HG02973 (cell line): ENCODE data around the gene ZFP36.

ENCODE experiments used
- ATAC-seq: cut with Tn5 transposase; IDR thresholded peaks from one replicate; pipeline ENCODE4 v1.9.1; 2021; ENCODE audit warnings: moderate library complexity; ENCODE audit not compliant: unreplicated experiment

ZFP36 gene

DNA sequence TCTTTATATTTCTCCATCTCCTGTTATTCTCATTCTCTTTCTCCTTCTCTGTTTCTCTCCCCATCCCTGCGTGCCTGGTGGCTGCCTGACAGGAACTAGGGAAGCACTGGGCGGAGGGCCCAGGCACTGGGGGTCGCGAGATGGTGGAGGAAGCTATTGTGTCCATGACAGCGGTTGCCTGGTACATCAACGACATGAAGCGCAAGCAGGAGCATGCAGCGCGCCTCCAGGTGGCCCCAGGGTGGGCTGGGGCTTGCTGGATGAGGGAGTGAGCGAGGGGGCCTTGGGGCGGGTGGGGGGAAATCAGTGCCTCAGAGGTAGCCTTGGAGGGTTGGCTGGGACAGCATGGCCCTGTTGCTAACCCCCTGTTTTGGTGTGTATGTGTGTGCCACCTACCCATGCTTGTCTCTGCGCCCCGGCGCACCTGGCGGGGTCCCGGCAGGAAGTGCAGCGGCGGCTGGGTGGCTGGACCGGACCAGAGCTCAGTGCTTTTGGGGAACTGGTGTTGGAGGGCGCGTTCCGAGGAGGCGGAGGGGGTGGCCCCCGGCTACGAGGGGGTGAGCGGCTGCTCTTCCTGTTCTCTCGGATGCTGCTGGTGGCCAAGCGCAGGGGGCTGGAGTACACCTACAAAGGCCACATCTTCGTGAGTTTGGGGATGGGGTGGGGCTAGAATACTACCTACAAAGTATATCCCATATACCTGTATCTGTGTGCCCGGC lies 11.0 kb downstream of the ZFP36 start:
- ATAC-seq = no peak

DNA sequence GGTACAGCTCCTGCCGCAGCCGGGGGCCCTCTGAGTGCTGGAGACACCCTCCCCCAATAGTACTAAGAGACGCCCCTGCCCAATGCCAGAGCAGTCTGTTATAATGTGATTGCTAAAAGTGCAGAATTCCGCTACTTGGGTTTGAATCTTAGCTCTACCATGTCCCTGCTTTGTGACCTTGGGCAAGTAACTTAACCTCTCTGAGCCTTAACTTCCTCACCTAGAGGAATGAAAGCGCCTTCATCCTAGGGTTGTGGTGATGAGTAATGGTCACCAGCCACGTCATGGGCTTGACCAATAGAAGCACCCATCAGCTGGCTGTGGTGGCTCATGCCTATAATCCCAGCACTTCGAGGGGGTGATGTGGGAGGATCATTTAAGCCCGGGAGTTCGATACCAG lies 12.4 kb downstream of the ZFP36 start:
- no peak for ATAC-seq

DNA sequence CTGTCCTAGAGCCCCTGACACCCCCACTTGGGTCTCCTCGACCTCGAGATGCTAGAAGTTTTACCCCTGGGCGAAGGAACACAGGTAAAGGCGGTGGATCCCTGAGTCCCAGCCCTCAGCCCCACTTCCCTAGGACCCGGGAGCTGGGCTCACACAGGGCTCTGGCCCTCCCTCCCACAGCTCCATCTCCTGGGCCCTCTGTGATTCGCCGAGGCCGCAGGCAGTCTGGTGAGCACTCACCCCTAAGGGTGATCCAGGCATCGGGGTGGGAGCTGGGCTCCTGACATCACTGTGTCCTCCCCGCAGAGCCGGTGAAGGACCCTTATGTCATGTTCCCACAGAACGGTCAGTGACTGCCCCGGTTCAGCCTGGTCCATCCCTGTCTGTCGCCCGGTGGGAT lies 14.1 kb downstream of the ZFP36 start:
- ATAC-seq = no peak

DNA sequence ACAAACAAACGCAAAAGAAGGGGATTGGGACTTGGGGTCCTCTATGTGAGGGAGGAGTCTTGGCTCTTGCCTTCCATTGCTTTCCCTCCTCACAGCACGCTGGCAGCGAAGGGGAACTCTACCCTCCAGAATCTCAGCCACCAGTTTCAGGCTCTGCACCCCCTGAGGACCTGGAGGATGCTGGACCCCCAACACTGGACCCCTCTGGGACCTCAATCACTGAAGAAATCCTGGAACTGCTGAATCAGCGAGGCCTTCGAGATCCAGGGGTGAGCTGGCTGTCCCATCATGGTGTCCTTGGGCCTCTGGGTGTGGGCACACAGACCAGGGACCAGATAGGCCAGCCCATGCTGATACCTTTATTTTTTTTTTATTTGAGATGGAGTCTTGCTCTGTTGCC lies 15.4 kb downstream of the ZFP36 start:
- no peak for ATAC-seq

DNA sequence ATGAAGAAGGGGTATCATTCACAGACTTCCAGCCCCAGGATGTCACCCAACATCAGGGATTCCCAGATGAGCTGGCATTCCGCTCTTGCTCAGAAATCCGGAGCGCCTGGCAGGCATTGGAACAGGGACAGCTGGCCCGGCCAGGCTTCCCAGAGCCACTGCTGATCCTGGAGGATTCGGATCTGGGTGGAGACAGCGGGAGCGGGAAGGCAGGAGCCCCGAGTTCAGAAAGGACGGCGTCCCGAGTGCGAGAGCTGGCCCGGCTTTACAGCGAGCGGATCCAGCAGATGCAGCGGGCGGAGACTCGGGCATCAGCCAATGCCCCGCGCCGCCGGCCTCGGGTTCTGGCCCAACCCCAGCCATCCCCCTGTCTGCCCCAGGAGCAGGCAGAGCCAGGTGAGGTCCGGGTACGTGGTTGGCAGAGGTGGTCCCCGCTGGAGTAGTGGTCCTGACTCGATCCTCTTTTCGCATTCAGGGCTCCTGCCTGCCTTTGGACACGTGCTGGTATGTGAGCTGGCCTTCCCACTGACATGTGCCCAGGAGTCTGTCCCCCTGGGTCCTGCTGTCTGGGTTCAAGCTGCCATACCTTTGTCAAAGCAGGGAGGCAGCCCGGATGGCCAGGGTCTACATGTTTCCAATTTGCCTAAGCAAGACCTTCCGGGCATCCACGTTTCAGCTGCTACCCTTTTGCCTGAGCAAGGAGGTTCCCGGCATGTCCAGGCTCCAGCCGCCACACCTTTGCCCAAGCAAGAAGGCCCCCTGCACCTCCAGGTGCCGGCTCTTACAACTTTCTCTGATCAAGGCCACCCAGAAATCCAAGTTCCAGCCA lies 16.8 kb downstream of the ZFP36 start:
- no peak for ATAC-seq

DNA sequence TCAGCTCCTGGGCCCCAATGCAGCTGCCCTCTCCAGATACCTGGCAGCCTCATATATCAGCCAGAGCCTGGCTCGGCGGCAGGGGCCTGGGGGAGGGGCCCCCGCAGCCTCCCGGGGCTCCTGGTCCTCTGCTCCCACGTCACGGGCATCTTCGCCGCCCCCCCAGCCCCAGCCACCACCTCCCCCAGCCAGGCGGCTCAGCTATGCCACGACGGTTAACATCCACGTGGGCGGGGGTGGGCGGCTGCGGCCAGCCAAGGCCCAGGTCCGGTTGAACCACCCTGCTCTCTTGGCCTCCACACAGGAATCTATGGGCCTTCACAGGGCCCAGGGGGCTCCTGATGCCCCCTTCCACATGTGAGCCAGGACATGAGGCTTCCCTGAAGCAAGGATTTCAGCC lies 18.3 kb downstream of the ZFP36 start:
- no peak for ATAC-seq

DNA sequence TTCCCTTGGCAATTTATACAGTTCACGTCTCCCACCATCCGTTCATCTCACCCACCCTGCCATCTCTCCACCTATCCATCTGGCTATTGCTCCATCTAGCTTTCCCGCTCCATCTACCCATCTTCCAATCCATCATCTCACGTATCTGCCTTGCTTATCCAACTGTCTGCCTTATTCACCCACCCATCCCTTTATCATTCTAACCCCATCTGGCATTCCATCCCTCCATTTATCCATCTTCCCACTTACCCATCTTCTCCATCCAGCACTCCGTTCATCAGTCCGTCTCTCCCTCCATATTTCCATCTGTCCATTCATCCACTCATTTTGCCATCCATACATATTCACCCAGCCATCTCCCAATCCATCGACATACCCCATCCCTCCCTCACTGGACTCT lies 19.1 kb downstream of the ZFP36 start:
- ATAC-seq = no peak

DNA sequence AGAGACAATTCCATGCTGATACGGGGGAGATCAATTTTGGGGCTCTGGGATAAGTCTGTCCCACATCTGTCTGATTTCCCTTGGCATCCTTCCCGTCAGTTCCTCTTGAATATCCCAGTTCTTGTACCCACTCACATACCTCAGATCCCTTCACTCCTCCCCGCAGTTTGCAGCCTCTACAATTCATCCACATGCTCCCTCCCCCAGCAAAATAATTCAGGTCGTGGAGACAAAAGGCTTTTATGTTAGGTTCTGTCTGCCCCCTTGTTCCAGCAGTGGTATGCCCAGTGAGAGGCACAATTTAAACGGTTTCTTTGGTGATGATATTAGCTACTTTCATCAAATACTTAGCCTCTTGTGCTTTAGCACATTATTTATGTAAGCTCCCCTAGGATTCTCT lies 19.5 kb downstream of the ZFP36 start:
- no peak for ATAC-seq

DNA sequence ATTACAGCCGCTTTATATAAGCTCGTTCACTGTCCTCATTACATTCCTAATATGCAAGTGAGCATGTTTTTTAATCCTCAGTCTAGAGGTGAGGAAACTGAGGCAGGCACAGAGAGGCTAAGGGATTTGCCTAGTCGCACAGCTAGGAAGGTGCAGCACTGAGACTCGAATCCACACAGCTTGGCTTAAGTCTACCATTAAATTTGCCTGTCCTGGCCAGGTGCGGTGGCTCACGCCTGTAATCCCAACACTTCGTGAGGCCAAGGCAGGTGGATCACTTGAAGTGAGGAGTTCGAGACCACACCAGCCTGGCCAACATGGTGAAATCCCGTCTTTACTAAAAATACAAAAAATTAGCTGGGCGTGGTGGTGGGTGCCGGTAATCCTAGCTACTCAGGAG lies 21.1 kb downstream of the ZFP36 start:
- no peak for ATAC-seq

DNA sequence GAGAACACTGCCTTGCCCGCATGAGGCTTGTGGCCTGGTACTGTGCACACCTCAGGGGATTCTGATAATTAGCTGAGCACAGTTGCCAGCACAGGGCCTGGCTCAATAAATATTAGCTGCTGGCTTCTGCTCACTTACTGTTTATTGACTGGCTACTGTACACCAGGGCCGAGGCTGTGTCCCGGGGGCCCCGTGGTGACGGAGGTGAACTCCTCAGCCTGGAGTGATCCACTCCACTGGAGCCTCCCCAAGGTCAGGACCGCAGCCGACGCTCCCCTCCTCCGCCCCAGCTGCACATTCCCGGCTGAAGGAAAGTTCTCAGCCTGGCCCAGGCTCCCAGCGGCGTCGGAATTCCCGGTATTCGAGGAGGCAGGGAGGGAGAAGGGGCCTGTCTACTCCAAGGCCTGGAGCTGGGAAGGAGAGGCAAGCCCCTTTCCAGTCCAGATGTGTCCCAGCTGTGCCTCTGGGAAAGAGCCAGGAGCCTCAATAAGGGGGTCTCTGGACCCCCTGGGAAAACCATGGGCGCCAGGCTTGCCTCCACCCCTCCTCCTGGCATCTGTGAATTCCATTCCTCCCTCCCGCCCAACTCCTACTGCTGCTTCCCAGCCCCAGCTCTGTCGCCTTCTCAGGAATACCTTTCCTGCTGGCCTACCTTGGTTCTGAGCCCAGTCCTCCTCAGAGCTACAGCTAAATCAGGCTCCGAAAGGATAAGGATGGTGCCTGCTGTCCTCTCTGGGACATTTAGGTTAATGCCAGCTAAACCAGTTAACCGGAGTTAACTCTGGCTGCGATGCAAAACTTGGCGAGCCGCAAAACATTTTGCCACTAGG lies 21.9 kb downstream of the ZFP36 start:
- no peak for ATAC-seq

DNA sequence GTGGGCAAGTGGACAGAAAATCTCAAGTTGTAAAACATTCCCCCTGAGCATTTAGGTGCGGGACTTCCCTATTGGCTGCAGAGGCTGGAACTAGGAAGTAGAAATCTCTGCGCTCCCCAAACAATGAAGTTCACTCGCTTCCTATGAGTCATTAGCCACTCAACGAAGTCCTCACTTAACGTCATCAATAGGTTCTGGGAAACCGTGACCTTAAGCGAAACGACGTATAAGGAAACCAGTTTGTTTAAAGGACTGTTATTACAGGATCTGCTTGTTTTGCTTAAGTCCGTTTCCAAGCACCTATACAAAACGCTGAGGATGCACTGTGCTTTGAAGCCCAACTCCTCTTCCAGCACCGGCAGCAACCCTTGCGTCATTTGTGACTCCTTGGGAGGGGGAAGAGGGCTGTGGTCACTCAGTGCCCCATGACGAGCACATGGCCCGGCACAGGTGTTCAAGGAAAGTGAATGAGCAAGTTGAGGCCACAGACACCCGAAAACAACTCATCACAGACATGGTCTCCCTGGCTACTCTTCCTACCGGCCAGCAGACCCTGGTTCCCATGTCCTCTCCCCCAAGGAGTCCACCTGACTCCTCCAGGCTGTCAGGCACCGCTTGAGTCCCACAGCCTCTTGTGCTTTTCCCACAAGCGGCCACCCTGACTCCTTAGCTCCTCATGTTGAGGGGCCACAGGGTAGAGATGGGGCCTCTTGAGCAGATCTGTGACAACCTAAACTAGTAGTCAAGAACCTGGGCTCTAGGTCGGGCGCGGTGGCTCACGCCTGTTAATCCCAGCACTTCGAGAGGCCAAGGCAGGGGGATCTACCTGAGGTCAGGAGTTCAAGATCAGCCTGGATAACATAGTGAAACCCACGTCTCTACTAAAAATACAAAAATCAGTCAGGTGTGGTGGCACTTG lies 24.3 kb downstream of the ZFP36 start:
- peak; percentile 43 for ATAC-seq

DNA sequence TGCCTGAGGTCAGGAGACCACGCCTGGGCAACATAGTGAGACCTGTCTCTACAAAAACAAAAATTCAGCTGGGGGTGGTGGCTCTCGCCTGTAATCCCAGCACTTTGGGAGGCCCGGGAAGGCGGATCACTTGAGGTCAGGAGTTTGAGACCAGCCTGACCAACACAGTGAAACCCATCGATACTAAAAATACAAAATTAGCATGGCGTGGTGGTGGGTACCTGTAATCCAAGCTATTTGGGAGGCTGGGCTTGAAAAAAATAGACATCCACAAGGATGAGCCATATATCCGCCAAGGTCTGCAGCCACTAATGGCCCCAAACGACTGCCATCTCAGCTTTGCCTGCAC lies 26.0 kb downstream of the ZFP36 start:
- no peak for ATAC-seq

DNA sequence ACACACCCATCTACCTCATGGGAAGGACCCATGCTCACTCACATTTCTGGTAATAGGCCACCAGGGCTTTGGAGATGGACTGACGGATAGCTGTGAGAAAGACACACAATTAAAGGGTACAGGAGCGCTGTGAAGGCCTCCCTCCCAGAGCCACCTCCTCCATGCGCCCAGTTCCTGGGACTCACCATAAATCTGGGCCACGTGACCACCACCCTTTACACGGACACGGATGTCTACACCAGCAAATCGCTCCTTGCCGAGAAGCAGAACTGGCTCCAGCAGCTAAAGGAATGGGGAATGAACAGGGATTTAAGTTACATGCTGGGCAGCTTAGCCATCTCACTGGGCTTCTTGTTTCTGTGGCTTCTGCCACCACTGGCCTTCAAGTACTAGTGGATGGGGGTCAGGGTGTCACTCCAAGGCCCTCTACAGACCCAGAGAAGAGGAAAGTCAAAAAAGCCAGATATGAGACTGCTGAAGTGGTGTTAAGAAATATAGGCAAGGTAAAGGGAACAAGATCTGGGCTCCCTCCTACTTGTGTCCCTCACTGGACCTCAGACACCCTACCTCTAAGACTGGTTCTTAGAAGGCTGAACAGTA lies 26.9 kb downstream of the ZFP36 start:
- ATAC-seq = no peak

DNA sequence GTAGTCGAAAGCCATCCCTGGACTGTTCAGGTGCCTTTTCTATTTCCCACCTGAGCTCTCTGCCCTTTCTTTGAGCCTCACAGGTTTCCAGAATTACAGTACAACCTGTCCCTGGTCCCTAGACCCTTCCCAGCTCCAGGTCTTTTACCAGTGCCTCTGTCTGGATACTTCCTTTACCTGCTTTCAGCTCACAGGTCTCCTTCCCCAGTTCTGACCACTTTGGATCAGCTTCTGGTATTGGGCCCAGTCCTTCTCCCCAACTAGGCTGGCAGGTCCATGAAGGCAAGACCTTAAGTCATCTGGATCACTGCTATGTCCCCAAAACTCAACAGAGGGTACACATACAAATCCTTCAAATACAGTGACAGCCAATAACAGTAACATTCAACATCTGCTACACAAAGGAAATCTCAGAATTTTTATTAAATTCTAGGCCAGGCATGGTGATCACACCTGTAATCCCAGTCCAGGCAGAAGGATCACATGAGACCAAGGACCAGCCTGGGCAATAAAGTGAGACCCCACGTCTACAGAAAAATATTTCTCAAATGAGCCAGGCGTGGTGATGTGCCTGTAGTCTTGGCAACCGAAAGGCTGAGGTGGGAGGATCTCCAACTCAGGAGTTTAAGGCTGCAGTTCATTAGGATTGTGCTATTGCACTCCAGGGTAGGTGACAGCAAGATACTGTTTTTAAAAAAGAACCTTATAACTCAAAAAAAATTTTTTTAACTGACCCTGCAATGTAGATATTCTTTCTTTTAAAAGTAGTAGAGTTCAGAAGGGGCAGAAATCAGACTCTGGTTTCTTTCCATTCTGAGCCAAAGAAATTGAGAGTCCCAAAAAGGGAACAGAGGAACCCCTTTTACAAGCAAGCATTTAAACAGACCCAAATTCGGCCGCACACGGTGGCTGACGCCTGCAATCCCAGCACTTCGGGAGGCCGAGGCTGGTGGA lies 27.8 kb downstream of the ZFP36 start:
- ATAC-seq = no peak

DNA sequence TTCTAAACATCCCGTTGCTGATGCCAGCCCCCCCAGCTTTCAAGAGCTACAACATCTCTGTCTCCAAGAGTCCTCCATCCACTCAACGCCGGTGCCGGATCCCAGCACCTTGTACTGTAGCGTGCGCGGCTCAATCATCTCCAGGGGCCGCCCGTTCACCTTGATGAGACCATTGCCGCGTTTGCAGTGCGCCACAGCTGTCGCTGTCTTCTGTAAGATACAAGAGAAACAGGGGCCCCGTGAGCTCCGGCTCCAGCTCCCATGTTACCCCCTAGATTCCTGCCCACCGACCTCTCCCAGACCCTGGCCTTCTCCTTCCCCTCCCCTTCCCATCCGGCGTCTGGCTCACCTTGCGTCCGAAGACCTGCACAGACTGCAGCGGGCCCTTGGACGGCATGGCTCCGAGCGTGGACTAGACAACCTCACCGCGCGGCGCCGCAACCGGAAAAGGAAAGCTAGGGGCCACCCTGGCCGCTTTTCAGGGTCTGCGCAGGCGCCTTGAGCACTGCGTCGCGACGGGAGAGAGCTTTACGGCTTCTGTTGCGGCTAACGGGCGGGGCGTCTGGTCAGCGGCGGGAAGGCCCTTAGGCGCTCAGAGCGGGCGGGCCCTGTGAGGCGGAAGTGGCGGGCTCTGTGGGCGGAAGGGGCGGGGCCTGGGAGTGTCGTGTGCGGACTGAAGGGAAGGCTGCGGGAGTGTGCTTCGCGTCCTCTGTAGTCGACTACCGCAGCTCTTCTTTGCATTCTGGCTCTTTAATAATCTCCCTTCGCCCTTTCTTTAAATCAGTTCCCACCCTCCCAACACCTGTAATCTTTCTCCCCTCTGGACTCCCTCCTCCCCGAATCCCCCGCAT lies 29.1 kb downstream of the ZFP36 start, which contains the start of gene RPS16:
RPS16 (minus strand) TSS at position 451 of the 851 bp plus-strand sequence; CDS start at position 397, 54 bp downstream.
- ATAC-seq = peak; percentile 65

DNA sequence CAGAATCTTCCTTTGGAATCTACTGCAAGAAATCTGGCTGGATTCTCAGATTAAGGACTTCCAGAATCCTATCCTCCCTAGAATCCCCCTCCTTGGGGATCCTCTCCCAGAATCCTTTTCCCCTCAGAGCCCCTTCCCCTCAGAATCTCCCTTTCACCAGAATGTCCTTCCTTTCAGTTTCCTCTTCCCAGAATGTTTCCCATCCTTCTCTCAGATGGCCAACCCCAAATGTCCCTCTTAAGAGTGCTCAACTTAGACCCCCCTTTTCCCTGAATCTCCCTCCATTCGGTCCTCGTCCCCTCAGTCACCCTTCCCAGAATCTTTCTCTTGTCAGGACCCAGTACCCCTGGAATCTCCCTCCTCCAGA lies 29.7 kb downstream of the ZFP36 start:
- no peak for ATAC-seq

DNA sequence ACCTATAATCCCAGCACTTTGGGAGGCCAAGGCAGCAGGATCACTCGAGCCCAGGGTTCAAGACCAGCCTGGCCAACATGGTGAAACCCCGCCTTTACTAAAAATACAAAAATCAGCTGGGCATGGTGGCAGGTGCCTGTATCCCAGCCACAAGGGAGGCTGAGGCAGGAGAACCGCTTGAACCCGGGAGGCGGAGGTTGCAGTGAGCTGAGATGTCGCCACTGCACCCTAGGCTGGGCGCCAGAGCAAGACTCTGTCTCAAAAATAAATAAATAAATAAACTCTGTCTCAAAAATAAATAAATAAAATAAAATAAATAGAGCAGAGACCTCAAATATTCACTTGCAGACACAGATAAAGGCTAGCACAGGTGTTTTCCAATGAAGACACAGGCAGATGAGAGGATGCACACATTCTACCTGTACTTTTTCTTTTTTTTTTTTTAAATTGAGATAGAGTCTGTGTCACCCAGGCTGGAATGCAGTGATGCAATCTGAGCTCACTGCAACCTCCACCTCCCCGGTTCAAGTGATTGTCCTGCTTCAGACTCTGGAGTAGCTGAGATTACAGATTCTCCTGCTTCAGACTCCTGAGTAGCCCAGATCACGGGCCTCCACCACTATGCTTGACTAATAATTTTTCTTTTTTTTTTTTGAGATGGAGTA lies 31.8 kb downstream of the ZFP36 start:
- ATAC-seq = no peak
